Activated CD4-positive, alpha-beta T cell treated with anti-CD3 and anti-CD28 coated beads, Interleukin-2, amount 10 ng/mL, durations not matched to agents 24 days and 14 days (primary cell): ENCODE measurements around the gene LYPD5. TPM values are rescaled to one million over a fixed set of nuclear protein-coding genes. Genes with fewer than 3 reads are reported as not detected.

Experiments used
- DNase-seq: peaks from one replicate; pipeline ENCODE4 v3.0.0; 2022
- H3K27ac Mint-ChIP-seq: one replicate; pipeline ENCODE4 v1.8.0; 2022; ENCODE audit warnings: mild to moderate bottlenecking, mixed read lengths
- H3K27me3 Mint-ChIP-seq: one replicate; pipeline ENCODE4 v1.8.0; 2022; ENCODE audit warnings: mixed read lengths
- H3K36me3 Mint-ChIP-seq: one replicate; pipeline ENCODE4 v1.8.0; 2022; ENCODE audit warnings: low read depth, mild to moderate bottlenecking, mixed read lengths
- H3K4me1 Mint-ChIP-seq: one replicate; pipeline ENCODE4 v1.8.0; 2021; ENCODE audit warnings: mixed read lengths
- H3K4me3 Mint-ChIP-seq: one replicate; pipeline ENCODE4 v1.8.0; 2022; ENCODE audit warnings: mild to moderate bottlenecking, moderate library complexity, mixed read lengths
- H3K9me3 Mint-ChIP-seq: one replicate; pipeline ENCODE4 v1.8.0; 2021; ENCODE audit warnings: mixed read lengths
- intact Hi-C: fragments of 100-400 bp; cut with micrococcal nuclease; formaldehyde crosslinking; loops from one replicate; pipeline ENCODE4 v1.15.1; 2023
- total RNA-seq: library from RNA; stranded (reverse); gene quantifications from 2 replicates; pipeline ENCODE4 v1.2.3, GENCODE V29; 2022

The LYPD5 gene
- total RNA-seq, 1 donor from 2014 or later = 0.42 TPM

GRCh38 chr19:43749152-43749551 lies 53.1 kb downstream of the LYPD5 start:
- Mint-ChIP-seq H3K4me1 (peaks cover 34% of the 10 kb centered on the region), H3K36me3 (peaks cover 62% of the 10 kb centered on the region), H3K27ac (peak overlapping the region; percentile 63), H3K4me3 (no peak overlapping the region), H3K27me3 (no peaks in the 10 kb centered on the region), H3K9me3 (peaks cover 6% of the 10 kb centered on the region)
- intact Hi-C loops = no loop called here
- no peak for DNase-seq

- Mint-ChIP-seq H3K36me3 (peaks cover 67% of the 10 kb centered on the region), H3K9me3 (peaks cover 6% of the 10 kb centered on the region), H3K4me1 (peaks cover 31% of the 10 kb centered on the region), H3K27me3 (no peaks in the 10 kb centered on the region), H3K4me3 (no peak overlapping the region), H3K27ac (peak overlapping the region; percentile 63)
- no peak for DNase-seq
- intact Hi-C loops = no loop called here
These were observed 53.6 kb downstream of the LYPD5 start for GRCh38 chr19:43748685-43749084.

GRCh38 chr19:43748205-43748594 lies 54.0 kb downstream of the LYPD5 start:
- peaks cover 30% of the 10 kb centered on the region for H3K4me1 Mint-ChIP-seq

GRCh38 chr19:43747557-43748204 lies 54.6 kb downstream of the LYPD5 start:
- Mint-ChIP-seq H3K36me3 (peaks cover 67% of the 10 kb centered on the region), H3K4me1 (peaks cover 25% of the 10 kb centered on the region), H3K9me3 (peaks cover 6% of the 10 kb centered on the region), H3K4me3 (no peak overlapping the region), H3K27ac (peak overlapping the region; percentile 51), H3K27me3 (no peaks in the 10 kb centered on the region)
- intact Hi-C loops = no loop called here
- DNase-seq = no peak

More at GRCh38 chr19:43748205-43748594, 54.0 kb downstream of the LYPD5 start:
- H3K4me3 Mint-ChIP-seq = no peak overlapping the region
- intact Hi-C loops = no loop called here
- no peaks in the 10 kb centered on the region for H3K27me3 Mint-ChIP-seq
- H3K9me3 Mint-ChIP-seq = peaks cover 6% of the 10 kb centered on the region
- peaks cover 67% of the 10 kb centered on the region for H3K36me3 Mint-ChIP-seq
- DNase-seq = no peak
- H3K27ac Mint-ChIP-seq = peak overlapping the region; percentile 48

Other genes with a start within 250 kb of the LYPD5 start
- gene XRCC1, start 226.9 kb downstream of the LYPD5 start, total RNA-seq = 27.5 and 29.6 TPM in 2 replicates
- gene PINLYP, start 226.6 kb downstream of the LYPD5 start, total RNA-seq = 7.9 and 9.9 TPM in 2 replicates
- 31.5 and 32.7 TPM in 2 replicates for gene IRGQ, start 206.3 kb downstream of the LYPD5 start, total RNA-seq
- gene ZNF576, start 205.9 kb downstream of the LYPD5 start, total RNA-seq = 14.4 and 15.3 TPM in 2 replicates
- gene SRRM5, start 190.4 kb downstream of the LYPD5 start, total RNA-seq = 0.19 and 0.37 TPM in 2 replicates
- gene ZNF428, start 182.8 kb downstream of the LYPD5 start, total RNA-seq = 18.1 and 19.4 TPM in 2 replicates
- gene CADM4, start 162.6 kb downstream of the LYPD5 start, total RNA-seq = 0.28 and 0.44 TPM in 2 replicates
- 13.8 and 14.9 TPM in 2 replicates for gene PLAUR, start 132.3 kb downstream of the LYPD5 start, total RNA-seq
- not detected in 2 replicates for gene IRGC, start 86.4 kb downstream of the LYPD5 start, total RNA-seq
- 83.9 and 86.6 TPM in 2 replicates for gene SMG9, start 47.5 kb downstream of the LYPD5 start, total RNA-seq
- 165 and 172 TPM in 2 replicates for gene KCNN4, start 21.5 kb downstream of the LYPD5 start, total RNA-seq
- 4.0 and 5.7 TPM in 2 replicates for gene ZNF283, start 24.9 kb upstream of the LYPD5 start, total RNA-seq
- gene ZNF404, start 81.5 kb upstream of the LYPD5 start, total RNA-seq = 0.49 and 1.4 TPM in 2 replicates
- 9.4 and 10.3 TPM in 2 replicates for gene ZNF45, start 132.8 kb upstream of the LYPD5 start, total RNA-seq
- 0.58 and 0.64 TPM in 2 replicates for gene ZNF221, start 148.8 kb upstream of the LYPD5 start, total RNA-seq
- gene ZNF155, start 181.7 kb upstream of the LYPD5 start, total RNA-seq = 4.6 and 6.6 TPM in 2 replicates
- 2.4 and 4.5 TPM in 2 replicates for gene ZNF230, start 200.5 kb upstream of the LYPD5 start, total RNA-seq
- 1.1 and 1.8 TPM in 2 replicates for gene ZNF222, start 222.9 kb upstream of the LYPD5 start, total RNA-seq
- 0.40 TPM in 1 of 2 replicates, not detected in the other for gene ZNF223, start 249.6 kb upstream of the LYPD5 start, total RNA-seq